ENCODE results near the gene NT5C2.
"Not testable (repeated sequence)": the region's sequence is repeated elsewhere in the genome, so short reads cannot be mapped to it uniquely, and the experiment has no call there.

The NT5C2 gene

GRCh38 chr10:103188853-103189252, 4.2 kb downstream of the NT5C2 start:
- no peak overlapping the region for H3K4me3 ChIP-seq (ENCODE audit: low read length)
- TF ChIP-seq CTCF (IDR thresholded peaks at IDR 0.05; ENCODE audit: insufficient read depth, low read depth, low read length, missing control alignments), result no peak
- DNase-seq (ENCODE audit: low read depth), result no peak

GRCh38 chr10:103186128-103186527, 6.9 kb downstream of the NT5C2 start:
- H3K4me3 ChIP-seq (ENCODE audit: low read length), result no peak overlapping the region
- no peak for TF ChIP-seq CTCF (IDR thresholded peaks at IDR 0.05; ENCODE audit: insufficient read depth, low read depth, low read length, missing control alignments)
- DNase-seq (ENCODE audit: low read depth), result peak; percentile 51

GRCh38 chr10:103184615-103185014, 8.5 kb downstream of the NT5C2 start:
- no peak overlapping the region for H3K4me3 ChIP-seq (ENCODE audit: low read length)
- DNase-seq (ENCODE audit: low read depth), result peak; percentile 63
- TF ChIP-seq CTCF (IDR thresholded peaks at IDR 0.05; ENCODE audit: insufficient read depth, low read depth, low read length, missing control alignments), result no peak

- not testable (repeated sequence) for H3K4me3 ChIP-seq (ENCODE audit: low read length); DNase-seq (ENCODE audit: low read depth)
Measured at GRCh38 chr10:103183991-103184451, 9.1 kb downstream of the NT5C2 start.

- no peak for TF ChIP-seq CTCF (IDR thresholded peaks at IDR 0.05; ENCODE audit: insufficient read depth, low read depth, low read length, missing control alignments)
- H3K4me3 ChIP-seq (ENCODE audit: low read length), result no peak overlapping the region
- DNase-seq (ENCODE audit: low read depth), result no peak
Measured at GRCh38 chr10:103181244-103181643, 11.8 kb downstream of the NT5C2 start.

- H3K4me3 ChIP-seq (ENCODE audit: low read length), result no peak overlapping the region
- DNase-seq (ENCODE audit: low read depth), result no peak
- no peak for TF ChIP-seq CTCF (IDR thresholded peaks at IDR 0.05; ENCODE audit: insufficient read depth, low read depth, low read length, missing control alignments)
Measured at GRCh38 chr10:103180491-103180890, 12.6 kb downstream of the NT5C2 start.

GRCh38 chr10:103177123-103177522, 15.9 kb downstream of the NT5C2 start:
- DNase-seq (ENCODE audit: low read depth), result no peak
- no peak for TF ChIP-seq CTCF (IDR thresholded peaks at IDR 0.05; ENCODE audit: insufficient read depth, low read depth, low read length, missing control alignments)
- no peak overlapping the region for H3K4me3 ChIP-seq (ENCODE audit: low read length)
